Neural cell (in vitro differentiated cells): Measurements from ENCODE around the gene PTPN13.

Experiments used
- CTCF ChIP-seq: fragments of 450-650 bp; IDR thresholded peaks from 2 replicates; pipeline ENCODE4 v1.5.1; 2014; ENCODE audit warnings: antibody characterized with exemption, mild to moderate bottlenecking, moderate library complexity; ENCODE audit not compliant: poor library complexity, severe bottlenecking
- RAD21 ChIP-seq: fragments of 450-650 bp; conservative IDR thresholded peaks from 2 replicates; pipeline ENCODE4 v1.6.1; 2014; ENCODE audit warnings: antibody characterized with exemption, mild to moderate bottlenecking, moderate library complexity
- SMC3 ChIP-seq: fragments of 450-650 bp; conservative IDR thresholded peaks from 2 replicates; pipeline ENCODE4 v1.6.1; 2014; ENCODE audit warnings: antibody characterized with exemption, mild to moderate bottlenecking, moderate library complexity; ENCODE audit not compliant: poor library complexity

DNA sequence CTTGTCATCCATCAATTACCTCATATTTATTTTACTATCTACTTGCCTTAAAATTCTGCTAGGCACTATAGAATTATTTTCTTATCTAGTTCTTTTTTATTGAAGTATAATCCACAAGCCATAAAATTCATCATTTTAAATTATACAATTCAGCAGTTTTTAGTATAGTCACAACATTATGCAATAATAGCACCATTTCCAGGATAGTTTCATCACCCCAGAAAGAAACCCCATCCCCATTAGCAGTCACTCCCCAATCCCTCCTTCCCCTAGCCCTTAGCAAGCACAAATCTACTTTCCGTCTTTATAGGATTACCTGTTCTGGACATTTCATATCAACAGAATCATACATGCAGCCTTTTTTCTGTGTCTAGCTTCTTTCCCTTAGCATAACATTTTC is 239.5 kb downstream of the PTPN13 start:
- no peak for TF ChIP-seq CTCF
- no peak for TF ChIP-seq SMC3
- TF ChIP-seq RAD21 = no peak
